Cerebellar cortex (tissue), 1 donor: ENCODE results near the gene NINJ1.

Experiments used
- DNase-seq: peaks from one replicate; pipeline ENCODE4 v3.0.0-alpha.2; 2015; ENCODE audit warnings: low spot score

The NINJ1 gene

DNA sequence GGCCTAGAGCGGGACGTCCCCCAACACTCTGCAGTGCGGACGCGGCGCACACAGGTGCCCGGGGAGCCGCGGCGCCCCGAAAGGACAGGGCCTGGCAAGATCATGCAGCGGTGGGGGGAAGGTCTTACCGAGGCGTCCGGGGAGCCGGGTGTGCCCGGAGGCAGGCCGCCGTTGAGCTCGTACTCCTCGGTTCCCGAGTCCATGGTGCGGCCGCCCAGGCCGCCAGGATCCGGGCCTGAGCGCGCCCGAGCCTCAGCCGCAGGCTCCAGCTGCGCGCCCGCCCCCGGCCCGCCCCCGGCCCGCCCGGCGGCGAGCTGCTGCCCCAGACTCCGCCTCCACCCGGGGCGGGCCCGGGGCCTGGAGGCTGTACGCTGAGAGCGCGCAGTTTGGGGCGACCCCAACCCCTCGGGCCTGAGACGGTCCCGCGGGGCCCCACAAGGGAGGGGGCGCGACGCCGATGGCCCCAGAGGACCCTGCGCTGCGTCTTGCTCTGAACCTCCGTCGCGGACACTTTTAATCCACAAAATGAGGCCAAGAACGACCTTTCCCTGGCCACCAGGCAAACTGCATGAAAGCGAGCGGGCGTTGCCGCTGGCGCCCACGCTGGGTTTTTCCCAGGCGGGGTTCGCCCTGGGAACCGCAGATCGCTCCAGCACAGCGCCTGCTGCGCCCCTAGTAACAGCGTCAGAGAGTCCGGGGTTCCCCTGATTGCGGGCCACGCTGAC is at the start of gene NINJ1:
TSS of gene NINJ1 (minus strand) at position 237 of the 725 bp plus-strand sequence. CDS start at position 203, 34 bp downstream.
- no peak for DNase-seq

DNA sequence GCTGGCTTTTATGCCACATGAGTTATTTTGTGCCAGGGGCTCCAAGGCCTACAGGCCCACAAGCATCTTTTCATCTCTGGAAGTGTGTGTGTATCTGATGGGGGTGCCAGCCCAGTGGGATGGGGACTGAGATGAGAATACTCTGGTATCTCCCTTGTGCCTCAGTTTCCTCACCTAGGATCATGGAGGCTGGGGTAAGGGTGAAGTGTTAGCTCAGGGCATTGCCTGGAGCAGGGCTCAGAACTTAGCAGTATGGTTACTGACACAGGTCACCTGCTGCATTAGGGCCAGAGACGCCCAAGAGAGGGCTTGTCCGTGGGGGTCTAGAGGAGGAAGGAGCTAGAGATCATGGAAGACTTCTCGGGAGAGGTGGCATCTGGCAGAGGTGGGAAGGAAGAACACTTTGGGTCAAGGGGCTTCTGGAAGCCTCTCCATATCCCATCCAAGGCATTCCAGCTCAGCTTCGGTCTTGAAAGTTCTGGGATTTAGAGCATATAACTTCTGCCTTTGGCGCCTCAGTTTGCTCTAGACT is 49.1 kb upstream of the NINJ1 start:
- DNase-seq = no peak

GRCh38 chr9:93182572-93182971 is 48.5 kb upstream of the NINJ1 start:
- peak; percentile 35 for DNase-seq

DNA sequence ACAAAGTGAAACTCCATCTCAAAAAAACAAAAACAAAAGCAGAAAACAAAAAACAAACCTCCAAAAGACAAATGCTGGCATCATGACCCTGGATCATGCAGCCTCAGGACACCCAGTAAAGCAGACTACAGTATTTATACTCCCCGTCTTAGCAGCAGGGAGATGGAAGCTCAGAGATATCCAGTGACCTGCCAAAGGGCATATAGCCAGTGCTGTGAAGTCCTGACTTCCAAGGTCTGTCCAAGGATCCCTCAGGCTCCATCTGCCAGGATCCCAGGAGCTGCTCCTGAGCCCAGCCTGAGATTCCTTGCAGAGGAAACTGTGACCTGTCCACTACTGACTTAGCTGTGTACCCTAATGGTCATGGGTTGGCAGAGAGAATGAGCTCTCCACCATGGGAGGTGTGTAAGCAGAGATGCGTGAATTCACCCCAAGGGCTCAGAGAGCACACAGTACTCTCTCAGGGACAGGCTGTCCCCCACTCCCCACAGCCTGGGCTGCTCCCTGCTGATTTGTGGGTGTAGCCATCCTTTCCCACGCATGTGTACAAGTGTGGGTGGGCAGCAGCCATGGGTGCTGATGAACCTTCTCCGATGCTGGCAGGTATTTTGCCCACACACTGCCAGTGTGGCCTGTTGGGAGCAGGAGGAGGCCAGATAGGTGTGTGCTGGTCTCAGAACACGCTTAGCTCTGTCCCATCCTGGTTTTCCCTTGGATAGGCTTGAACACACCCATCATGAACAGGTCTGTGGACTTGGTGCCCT is 47.8 kb upstream of the NINJ1 start:
- DNase-seq = peak; percentile 77

DNA sequence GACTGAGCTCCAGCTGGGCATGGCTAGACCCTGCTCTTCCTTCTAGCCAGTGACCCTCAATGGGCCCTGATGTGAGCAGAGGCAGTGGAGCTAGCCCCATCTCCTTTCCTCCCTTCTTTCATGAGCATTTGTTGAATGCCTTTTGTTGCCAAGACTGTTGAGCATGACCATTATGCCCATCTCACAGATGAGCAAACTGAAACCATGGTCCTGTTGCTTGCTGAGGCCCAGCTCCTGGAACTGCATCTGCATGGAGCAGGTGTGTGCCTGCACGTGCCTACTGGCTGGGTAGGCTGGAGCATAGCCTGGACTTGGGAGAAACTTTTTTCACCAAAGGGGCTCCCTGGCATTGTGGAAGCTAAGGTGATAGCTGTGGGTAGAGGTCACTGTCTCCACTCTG is 46.9 kb upstream of the NINJ1 start:
- DNase-seq = no peak

GRCh38 chr9:93178851-93179786 is 45.1 kb upstream of the NINJ1 start:
- DNase-seq = no peak

GRCh38 chr9:93177676-93178075 is 43.6 kb upstream of the NINJ1 start:
- DNase-seq = no peak

- DNase-seq = no peak
These were observed 40.9 kb upstream of the NINJ1 start for GRCh38 chr9:93174976-93175375.

DNA sequence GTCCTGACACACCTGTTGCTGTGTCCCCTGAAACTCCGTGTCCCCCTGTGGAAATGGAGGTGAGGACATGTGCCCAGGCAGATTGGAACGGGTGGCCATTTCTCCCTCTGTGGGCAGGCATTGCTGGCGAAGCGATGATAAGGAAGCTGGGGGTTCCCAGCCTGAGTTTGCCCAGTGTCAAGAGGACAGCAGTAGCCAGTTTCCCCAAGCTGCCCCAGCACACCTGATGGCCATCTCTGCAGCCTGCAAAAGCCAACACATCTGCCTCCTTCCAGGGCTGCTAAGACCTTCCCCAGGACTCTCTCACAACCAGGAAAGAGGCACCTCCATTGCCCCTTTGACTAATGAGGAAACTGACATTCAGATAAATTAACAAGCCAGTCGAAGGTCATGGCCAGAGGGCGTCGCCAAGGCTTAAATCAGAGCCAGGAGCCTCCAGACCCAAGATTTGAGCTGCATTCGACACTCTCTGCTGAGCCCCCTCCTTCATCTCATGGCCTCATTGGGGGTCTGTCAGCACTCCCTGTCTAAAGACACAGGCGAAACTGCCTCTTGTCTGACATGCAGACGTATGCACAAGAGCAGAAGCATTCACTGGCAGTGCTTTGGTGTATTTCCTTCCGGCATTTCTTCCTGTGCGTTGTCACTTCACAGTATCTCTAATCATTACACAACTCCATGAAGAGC is 39.5 kb upstream of the NINJ1 start:
- no peak for DNase-seq

GRCh38 chr9:93172666-93173364 is 38.8 kb upstream of the NINJ1 start:
- peak; percentile 44 for DNase-seq

DNA sequence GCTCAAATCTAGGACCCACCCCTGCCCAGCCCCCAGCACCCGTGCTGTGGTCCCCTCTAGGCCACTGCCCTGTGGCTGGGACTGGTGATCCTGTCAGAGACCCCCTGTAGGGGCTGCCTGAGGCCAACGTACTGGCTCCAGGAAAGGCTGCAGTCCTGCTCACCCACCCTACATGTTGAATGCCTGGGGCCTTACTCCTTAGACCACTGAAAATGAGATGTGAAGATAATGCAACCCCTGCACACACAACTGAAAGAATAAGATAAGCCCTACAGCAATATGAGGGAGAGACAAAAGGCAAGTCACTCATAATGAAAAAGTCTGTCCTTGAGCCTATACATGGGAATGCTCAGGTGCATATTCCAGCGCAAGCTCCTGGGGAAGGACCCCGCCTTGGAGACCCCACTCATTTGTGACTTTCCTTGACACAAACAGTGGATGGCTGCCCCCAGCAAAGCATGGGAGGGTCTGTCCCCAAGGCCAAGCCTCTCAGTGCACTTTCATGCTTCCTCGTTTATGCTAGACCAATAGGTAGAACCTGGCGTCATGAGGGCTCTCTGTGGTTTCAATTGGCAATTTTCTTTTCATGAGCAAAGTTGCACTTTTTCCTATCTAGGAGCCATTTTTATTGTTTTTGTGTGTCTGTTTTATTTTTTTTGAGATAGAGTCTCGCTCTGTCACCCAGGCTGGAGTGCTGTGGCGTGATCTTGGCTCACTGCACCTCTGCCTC is 37.4 kb upstream of the NINJ1 start:
- no peak for DNase-seq

DNA sequence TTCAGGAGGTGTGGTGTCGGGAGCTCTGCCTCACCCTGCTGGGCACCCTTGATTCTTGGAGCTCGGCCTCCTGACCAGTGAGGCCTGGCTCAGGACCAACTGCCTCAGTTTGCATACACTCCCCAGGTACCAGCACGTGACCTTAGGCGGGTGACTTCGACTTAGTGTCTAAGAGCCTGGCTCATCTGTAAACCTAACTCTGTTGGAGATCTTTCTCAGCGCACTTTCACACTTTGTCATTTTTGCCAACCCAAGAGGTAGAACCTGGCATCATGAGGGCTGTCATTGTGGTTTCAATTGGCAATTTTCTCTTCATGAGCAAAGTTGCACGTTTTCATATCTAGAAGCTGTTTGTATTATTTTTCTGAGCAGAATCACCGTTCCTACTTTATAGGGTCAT is 36.5 kb upstream of the NINJ1 start:
- no peak for DNase-seq

GRCh38 chr9:93169444-93169843 is 35.4 kb upstream of the NINJ1 start:
- no peak for DNase-seq

GRCh38 chr9:93168581-93168980 is 34.5 kb upstream of the NINJ1 start:
- DNase-seq = no peak

GRCh38 chr9:93167838-93168237 is 33.8 kb upstream of the NINJ1 start:
- DNase-seq = no peak

DNA sequence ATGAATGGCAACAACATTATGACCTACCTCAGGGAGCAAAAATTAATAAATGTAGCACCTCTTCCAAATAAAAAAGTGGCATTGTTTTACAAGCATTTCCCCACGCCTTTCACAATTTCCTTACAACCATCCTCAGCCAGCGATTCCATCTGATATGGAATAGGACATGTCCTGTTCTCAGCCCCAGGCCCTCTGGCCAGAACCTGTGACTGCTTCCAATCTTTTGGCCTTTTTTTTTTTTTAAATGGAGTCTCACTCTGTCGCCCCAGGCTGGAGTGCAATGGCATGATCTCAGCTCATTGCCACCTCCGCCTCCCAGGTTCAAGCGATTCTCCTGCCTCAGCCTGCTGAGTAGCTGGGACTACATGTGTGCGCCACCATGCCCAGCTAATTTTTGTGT is 33.1 kb upstream of the NINJ1 start:
- DNase-seq = no peak

DNA sequence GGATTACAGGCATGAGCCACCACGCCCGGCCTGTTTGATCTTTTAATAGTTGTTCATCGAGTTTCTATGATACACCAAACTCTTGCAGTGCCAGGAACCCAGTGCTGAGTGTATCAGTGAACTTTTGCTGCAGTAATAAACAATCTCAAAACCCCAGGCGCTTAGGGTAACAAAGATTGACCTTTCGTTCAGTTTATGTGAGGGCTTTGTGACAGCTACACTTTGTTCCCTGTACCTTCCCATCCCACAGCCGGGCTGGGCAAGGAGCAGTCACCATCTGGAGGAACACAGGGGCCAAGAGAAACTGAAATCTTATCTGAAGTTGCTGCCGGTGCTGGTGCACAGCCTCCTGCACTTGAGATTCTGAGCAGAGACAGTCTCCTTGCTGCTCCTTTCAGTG is 32.6 kb upstream of the NINJ1 start:
- no peak for DNase-seq

GRCh38 chr9:93164085-93164484 is 30.0 kb upstream of the NINJ1 start:
- DNase-seq = no peak

DNA sequence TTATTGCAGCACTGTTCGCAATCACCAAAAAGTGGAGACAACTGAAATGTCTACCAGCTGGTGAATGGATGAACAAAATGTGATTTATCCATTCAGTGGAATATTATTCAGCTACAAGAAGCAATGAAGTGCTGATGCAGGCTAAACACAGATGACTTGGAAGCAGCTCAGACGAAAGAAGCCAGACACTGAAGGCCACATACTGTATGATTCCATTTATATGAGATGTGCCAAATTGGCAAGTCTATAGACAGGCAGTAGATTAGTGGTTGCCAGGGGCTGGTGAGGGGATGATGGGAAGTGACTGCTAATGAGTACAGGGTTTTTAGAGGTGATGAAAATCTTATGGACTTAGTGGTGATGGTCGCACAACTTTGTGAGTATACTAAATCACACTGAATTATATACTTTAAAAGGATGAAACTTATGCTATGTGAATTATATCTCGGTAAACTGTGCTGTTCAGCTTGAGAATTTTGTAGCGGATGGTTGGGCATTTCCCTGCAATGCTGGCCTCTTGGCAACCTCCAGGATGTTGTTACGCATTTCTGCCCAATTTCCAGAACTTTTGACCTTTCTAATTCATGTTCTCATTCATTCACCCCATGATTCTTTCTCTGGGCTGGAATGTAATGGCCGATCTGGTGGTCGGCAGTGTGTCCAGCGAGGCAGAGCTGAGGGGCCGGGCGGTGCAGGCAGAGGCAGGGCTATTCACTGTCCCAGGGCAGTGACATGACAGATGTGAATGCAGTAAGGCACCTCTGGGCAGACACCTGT is 27.9 kb upstream of the NINJ1 start:
- peak; percentile 79 for DNase-seq
